Measurements from ENCODE around the gene FCHSD2.

FCHSD2 gene

GRCh38 chr11:73186886-73187285 lies 44.8 kb upstream of the FCHSD2 start:
- H3K4me3 ChIP-seq (ENCODE audit: low read depth, low read length) = no peak overlapping the region
- TF ChIP-seq, protein P1, sequence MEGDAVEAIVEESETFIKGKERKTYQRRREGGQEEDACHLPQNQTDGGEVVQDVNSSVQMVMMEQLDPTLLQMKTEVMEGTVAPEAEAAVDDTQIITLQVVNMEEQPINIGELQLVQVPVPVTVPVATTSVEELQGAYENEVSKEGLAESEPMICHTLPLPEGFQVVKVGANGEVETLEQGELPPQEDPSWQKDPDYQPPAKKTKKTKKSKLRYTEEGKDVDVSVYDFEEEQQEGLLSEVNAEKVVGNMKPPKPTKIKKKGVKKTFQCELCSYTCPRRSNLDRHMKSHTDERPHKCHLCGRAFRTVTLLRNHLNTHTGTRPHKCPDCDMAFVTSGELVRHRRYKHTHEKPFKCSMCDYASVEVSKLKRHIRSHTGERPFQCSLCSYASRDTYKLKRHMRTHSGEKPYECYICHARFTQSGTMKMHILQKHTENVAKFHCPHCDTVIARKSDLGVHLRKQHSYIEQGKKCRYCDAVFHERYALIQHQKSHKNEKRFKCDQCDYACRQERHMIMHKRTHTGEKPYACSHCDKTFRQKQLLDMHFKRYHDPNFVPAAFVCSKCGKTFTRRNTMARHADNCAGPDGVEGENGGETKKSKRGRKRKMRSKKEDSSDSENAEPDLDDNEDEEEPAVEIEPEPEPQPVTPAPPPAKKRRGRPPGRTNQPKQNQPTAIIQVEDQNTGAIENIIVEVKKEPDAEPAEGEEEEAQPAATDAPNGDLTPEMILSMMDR (IDR thresholded peaks at IDR 0.05; ENCODE audit: borderline replicate concordance, insufficient read depth, low read depth, low read length) = no peak

DNA sequence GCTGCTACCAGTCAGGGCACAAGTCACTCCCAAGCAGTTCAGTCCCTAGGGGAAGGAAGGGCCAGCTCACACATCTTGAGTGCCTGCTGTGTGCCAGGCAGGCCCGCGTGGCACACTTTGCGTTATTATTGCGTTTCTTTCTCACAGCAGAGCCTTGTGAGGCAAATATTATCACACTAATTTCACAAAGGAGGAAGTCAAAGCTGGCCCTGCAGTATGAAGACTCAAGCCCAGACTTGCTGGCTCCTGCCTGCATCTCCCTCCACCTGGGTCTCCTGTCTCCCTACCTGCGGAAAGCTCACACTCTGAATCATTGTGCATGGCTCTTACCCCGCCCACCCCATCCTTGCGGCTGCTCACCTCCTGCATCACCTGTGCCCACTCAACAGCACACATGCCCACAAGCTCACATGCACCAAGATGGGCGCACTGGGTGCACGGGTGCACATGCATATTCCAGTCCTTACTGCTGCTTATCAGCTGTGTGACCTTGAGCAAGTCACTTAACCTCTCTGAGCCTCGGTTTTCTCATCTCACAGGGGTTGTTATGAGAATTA lies 44.3 kb upstream of the FCHSD2 start:
- H3K4me3 ChIP-seq (ENCODE audit: low read depth, low read length) = no peak overlapping the region
- TF ChIP-seq, protein P1 (IDR thresholded peaks at IDR 0.05; ENCODE audit: borderline replicate concordance, insufficient read depth, low read depth, low read length) = no peak

DNA sequence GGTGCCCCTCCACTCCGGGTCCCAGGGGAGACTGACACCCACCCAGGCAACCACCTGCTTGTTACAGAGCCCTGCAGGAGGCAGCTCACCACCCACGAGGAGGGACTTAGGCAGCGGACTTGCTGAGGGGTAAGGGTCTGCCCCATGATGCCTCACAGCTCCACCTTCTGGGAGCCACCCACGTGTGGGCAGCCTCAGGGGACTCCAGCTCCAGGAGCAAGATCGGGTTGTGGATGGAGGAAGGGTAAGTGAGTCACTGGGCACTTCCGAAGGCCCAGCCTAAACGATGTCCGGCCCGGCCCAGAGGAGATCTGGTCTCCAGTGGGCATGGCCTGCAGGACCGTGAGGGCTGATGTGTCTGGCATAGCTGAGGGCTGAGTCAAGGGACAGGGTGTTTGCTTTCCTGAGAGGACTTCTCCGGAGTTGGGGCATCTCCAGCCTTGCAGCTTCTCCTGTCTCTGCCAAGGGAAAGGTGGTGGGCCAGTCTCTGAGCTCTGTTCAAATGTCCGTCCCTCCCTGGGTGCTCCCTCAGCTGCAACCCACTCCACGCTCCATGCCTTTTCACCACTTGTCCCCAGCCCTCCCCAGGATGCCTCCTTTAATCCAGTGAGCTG lies 43.7 kb upstream of the FCHSD2 start:
- H3K4me3 ChIP-seq (ENCODE audit: low read depth, low read length) = no peak overlapping the region
- TF ChIP-seq, protein P1 (IDR thresholded peaks at IDR 0.05; ENCODE audit: borderline replicate concordance, insufficient read depth, low read depth, low read length) = no peak

DNA sequence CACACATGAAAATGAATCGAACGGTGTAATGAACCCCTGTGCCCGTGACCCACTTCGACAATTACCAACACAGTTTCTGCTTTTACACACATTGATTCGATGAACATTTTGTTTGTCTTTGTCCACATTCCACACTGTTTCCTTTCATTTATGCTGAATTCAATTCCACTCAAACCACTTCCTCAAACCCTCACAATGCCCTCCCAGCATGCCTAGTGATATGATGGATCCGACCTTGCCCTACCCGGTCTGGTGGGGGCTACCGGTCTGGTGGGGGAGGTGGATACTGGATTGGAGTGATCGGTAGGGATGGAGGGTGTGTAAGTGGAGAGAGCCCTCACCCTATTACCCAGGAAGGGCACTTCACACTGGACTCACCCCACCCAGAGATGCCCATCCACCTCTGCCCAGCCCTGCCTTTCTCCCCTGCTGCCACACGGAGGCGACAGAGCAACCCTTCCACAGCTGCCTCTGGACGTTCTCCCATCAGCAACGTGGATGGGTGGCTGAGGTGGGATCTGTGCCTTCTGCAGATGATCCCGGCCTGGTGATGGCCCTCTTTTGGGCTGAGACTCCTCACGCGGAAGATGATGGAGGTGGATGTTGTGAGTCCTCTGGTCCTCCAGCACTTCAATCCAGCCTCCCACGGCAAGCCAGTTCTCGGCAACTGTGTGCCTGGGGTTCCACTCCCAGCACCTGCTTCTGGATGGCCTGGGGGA lies 43.0 kb upstream of the FCHSD2 start:
- H3K4me3 ChIP-seq (ENCODE audit: low read depth, low read length) = peak overlapping the region; percentile 23
- TF ChIP-seq, protein P1 (IDR thresholded peaks at IDR 0.05; ENCODE audit: borderline replicate concordance, insufficient read depth, low read depth, low read length) = peak; percentile 99

- H3K4me3 ChIP-seq (ENCODE audit: low read depth, low read length) = no peak overlapping the region
- TF ChIP-seq, protein P1 (IDR thresholded peaks at IDR 0.05; ENCODE audit: borderline replicate concordance, insufficient read depth, low read depth, low read length) = no peak
Observed at GRCh38 chr11:73182824-73183321, 40.8 kb upstream of the FCHSD2 start.

DNA sequence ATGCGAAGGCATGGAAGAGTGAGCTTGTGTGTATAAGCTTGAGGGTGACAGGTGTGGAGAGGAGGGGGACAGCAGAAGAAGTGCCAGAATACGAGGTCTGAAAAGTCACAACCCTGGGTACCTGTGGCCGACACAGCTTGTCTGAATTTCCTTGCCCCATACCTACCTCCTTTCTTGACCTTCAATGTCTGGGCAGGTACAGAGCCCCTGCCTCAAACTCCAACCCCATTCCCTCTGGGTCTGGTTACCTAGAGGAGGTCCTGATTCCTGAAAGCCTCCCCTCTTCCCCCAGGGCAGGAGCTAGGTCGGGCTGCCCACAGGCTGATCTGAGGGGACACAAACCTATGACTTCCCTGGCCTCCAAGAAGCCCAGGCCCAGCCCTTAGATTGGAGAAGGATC lies 36.6 kb upstream of the FCHSD2 start:
- H3K4me3 ChIP-seq (ENCODE audit: low read depth, low read length) = no peak overlapping the region
- TF ChIP-seq, protein P1 (IDR thresholded peaks at IDR 0.05; ENCODE audit: borderline replicate concordance, insufficient read depth, low read depth, low read length) = no peak
